ENCODE data around the gene CFAP410. TPM values are rescaled to one million over a fixed set of nuclear protein-coding genes. Genes with fewer than 3 reads are reported as not detected.

The CFAP410 gene
- total and polyA plus RNA-seq, 8 donors = 21.1 to 118 (median 32.8) TPM

- WGBS, 5 donors = 74 to 85% (median 76%) methylated on average over 16 to 17 of the region's 17 CpGs
- intact Hi-C loops (cut with DNase I; ENCODE audit: low total_unique reads) = loop anchor here (10.0 kb wide), 1 partner anchor 122 kb away; no protein-coding TSS in a partner anchor
- Histone ChIP-seq H3K36me3 (peaks cover 0 to 4% (median 0%) of the 10 kb centered on the region in 4 donors), H3K9me3 (no peaks in the 10 kb centered on the region), H3K4me3 (no peak overlapping the region), H3K27ac (peak overlapping the region in 4 of 5 donors; percentile 47 to 83 (median 54)), H3K4me1 (peaks cover 0 to 42% (median 11%) of the 10 kb centered on the region in 4 donors), H3K27me3 (peaks cover 16 to 73% (median 36%) of the 10 kb centered on the region in 3 donors)
- DNase-seq = no peak
- TF ChIP-seq CTCF (IDR thresholded peaks at IDR 0.05) = no peak
- TF ChIP-seq POLR2AphosphoS5 (IDR thresholded peaks at IDR 0.05) = no peak
- no peak for TF ChIP-seq EP300 (IDR thresholded peaks at IDR 0.05)
- TF ChIP-seq POLR2A (IDR thresholded peaks at IDR 0.05) = no peak
These were observed 13.2 kb upstream of the CFAP410 start for GRCh38 chr21:44352253-44352860.

DNA sequence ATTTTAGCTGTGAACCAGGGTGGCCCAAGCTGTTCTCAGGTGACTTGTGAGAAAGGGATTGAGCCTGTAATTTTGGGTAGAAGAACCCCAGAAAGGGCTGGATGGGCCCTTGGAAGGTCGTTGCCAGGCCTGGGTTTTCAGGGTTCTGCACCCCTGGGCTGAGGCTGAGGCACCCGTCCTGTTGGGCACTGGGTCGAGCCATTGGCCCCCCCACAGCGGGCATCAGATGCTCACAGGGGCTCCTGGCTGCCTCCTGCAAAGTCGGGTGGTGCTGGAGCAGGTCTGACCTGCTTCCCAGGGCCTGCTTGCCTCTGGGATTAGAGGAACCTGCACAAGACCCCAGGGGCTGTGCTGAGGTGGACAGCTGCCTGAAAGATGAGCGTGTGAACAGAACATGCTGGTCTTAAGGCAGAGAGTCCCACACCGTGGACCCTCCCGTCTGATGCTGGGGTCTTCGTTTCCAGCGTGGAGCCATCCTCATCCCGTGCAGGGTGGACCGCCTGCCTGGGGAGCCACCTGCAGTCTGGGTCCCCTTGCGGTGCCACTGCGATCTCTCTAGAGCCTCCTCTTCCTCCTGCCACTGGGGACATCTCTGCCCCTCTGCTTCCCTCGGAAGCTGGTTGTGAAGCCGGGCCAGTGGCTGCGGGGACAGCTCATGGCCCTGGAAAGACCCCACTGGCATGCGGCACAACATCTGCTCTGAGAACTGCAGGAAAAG, 12.5 kb upstream of the CFAP410 start:
- Histone ChIP-seq H3K36me3 (no peaks in the 10 kb centered on the region), H3K4me1 (peaks cover 0 to 42% (median 11%) of the 10 kb centered on the region in 4 donors), H3K27ac (peak overlapping the region in 1 of 5 donors; percentile 83), H3K27me3 (peaks cover 16 to 69% (median 36%) of the 10 kb centered on the region in 3 donors), H3K9me3 (no peaks in the 10 kb centered on the region), H3K4me3 (no peak overlapping the region)
- DNase-seq = no peak
- TF ChIP-seq EP300 (IDR thresholded peaks at IDR 0.05) (no peak), POLR2A (IDR thresholded peaks at IDR 0.05) (no peak), POLR2AphosphoS5 (IDR thresholded peaks at IDR 0.05) (no peak), CTCF (IDR thresholded peaks at IDR 0.05) (no peak)
- intact Hi-C loops (cut with DNase I; ENCODE audit: low total_unique reads) = loop anchor here (10.0 kb wide), 1 partner anchor 123 kb away; no protein-coding TSS in a partner anchor
- WGBS, 5 donors = 82 to 91% (median 84%) methylated on average over 12 to 18 of the region's 18 CpGs

DNA sequence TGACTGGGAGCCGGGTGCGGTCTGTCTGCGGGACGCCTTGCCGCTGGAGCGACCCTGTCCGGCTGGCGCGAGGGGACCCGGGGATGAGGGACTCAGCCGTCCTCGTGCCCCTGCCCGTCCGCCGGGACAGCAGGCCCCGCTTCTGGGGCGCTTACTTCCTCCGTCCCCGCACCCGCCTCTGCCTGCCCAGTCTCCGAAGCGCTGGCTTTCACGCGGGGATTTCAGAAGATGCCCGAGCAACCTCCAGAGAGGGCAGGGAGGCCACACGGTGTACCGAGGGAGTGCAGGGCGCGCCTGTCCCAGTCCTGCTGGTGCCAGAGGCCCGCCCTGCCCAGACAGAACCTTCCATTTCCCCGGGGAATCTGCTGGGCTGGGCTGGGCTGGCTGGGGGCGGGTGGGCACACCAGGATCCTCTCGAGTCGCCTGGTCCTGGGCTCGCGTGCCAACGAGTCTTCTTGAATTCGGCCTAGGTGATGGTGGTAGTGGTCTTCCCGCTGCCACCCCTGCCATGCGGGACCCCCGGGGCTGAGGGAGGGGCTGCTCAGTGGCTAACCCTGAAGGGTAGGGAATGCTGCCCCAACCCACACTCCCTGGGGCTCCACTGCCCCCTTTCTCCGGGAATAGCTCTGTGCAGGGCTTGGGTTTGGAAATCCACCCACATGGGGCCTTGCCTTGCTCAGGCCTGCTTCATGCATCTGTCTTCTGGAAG, 11.7 kb upstream of the CFAP410 start:
- Histone ChIP-seq H3K27ac (no peak overlapping the region), H3K4me1 (peaks cover 0 to 42% (median 11%) of the 10 kb centered on the region in 4 donors), H3K9me3 (no peaks in the 10 kb centered on the region), H3K36me3 (no peaks in the 10 kb centered on the region), H3K27me3 (peaks cover 16 to 69% (median 36%) of the 10 kb centered on the region in 3 donors), H3K4me3 (peak overlapping the region in 2 of 4 donors; percentile 16 to 31)
- intact Hi-C loops (cut with DNase I; ENCODE audit: low total_unique reads) = loop anchor here (10.0 kb wide), 1 partner anchor 124 kb away; no protein-coding TSS in a partner anchor
- TF ChIP-seq POLR2A (IDR thresholded peaks at IDR 0.05) (no peak), POLR2AphosphoS5 (IDR thresholded peaks at IDR 0.05) (no peak), CTCF (IDR thresholded peaks at IDR 0.05) (no peak), EP300 (IDR thresholded peaks at IDR 0.05) (no peak)
- WGBS, 5 donors = 25 to 54% (median 35%) methylated on average over 14 to 42 of the region's 42 CpGs
- no peak for DNase-seq

All from stomach (tissue), 9 donors.